ENCODE data around the gene HERC2. TPM values are rescaled to one million over a fixed set of nuclear protein-coding genes. Genes with fewer than 3 reads are reported as not detected.

Gene HERC2
- total and polyA plus RNA-seq, 9 of the 15 experiments (the other 6 are each of a cell fraction or from before 2014, with no cell fraction given) = 10.6 to 84.0 (median 42.6) TPM

DNA sequence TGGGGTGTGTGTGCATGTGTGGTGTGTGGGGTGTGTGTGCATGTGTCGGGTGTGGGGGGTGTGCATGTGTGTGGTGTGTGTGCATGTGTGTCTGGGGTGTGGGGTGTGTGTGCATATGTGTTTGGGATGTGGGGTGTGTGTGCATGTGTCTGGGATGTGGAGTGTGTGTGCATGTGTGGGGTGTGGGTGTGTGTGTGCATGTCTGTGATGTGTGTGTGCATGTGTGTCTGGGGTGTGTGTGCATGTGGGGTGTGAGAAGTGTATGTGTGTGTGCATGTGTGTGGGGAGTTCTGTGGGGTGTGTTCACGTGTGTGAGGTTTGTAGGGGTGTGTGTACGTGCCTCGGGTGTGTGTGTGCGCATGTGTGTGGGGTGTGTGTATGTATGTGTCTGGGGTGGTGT, 216.2 kb downstream of the HERC2 start:
- POLR2A ChIA-PET = no interaction called here
- Histone ChIP-seq H3K9ac (ENCODE audit: insufficient read depth in 1 of 2, low read depth in 2 of 2, low read length in 2 of 2) (no peak overlapping the region), H3K4me3 (no peak overlapping the region), H3K4me2 (ENCODE audit: insufficient read depth, low read length) (no peak overlapping the region), H3K9me3 (replicated peaks; ENCODE audit: control insufficient read depth, insufficient read depth, low read depth, low read length) (peaks cover 3% of the 10 kb centered on the region; the same call in 1 of the 2 replicates), H2AFZ (ENCODE audit: low read depth, low read length) (no peak overlapping the region), H3K36me3 (ENCODE audit: control insufficient read depth, insufficient read depth, low read length) (no peaks in the 10 kb centered on the region), H3K4me1 (replicated peaks in 1 of 2; ENCODE audit: control insufficient read depth in 2 of 2, insufficient read depth in 2 of 2, low read length in 2 of 2) (peaks cover 0 to 10% of the 10 kb centered on the region in 2 experiments; a peak in 2 of 5 replicates), H3K9me1 (ENCODE audit: control insufficient read depth, insufficient read depth, low read length) (no peaks in the 10 kb centered on the region), H3K27ac (ENCODE audit: extremely low read depth, low read depth, low read length) (no peak overlapping the region), H4K20me1 (replicated peaks; ENCODE audit: control insufficient read depth, insufficient read depth, low read length) (no peaks in the 10 kb centered on the region; the same call in 1 of the 2 replicates), H3K79me2 (ENCODE audit: control insufficient read depth, insufficient read depth, low read length) (no peaks in the 10 kb centered on the region), H3K27me3 (ENCODE audit: control insufficient read depth in 2 of 2, insufficient read depth in 2 of 2, low read length in 2 of 2) (peaks cover 0 to 9% of the 10 kb centered on the region in 2 experiments; a peak in 1 of 5 replicates)
- intact Hi-C loops (cut with micrococcal nuclease) = no loop called here
- 70% methylated on average over 3 of the region's 5 CpGs for WGBS (ENCODE audit: insufficient coverage, low coverage, missing lambda C conversion rate)
- TF ChIP-seq, protein P1, sequence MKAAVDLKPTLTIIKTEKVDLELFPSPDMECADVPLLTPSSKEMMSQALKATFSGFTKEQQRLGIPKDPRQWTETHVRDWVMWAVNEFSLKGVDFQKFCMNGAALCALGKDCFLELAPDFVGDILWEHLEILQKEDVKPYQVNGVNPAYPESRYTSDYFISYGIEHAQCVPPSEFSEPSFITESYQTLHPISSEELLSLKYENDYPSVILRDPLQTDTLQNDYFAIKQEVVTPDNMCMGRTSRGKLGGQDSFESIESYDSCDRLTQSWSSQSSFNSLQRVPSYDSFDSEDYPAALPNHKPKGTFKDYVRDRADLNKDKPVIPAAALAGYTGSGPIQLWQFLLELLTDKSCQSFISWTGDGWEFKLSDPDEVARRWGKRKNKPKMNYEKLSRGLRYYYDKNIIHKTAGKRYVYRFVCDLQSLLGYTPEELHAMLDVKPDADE (conservative IDR thresholded peaks at IDR 0.05; ENCODE audit: control insufficient read depth, low read depth, low read length) = no peak
- TF ChIP-seq TAF1 (IDR thresholded peaks at IDR 0.05; ENCODE audit: control insufficient read depth, extremely low read depth, insufficient read depth, low read length, severe bottlenecking) (no peak), ZNF778 (CRISPR knock-in tag; IDR thresholded peaks at IDR 0.05) (no peak), FOXJ3 (CRISPR knock-in tag; IDR thresholded peaks at IDR 0.05) (no peak), NR3C1 (CRISPR knock-in tag; IDR thresholded peaks at IDR 0.05) (no peak), ZNF347 (CRISPR knock-in tag; IDR thresholded peaks at IDR 0.05; ENCODE audit: low read depth) (no peak), POLR3A (IDR thresholded peaks at IDR 0.05; ENCODE audit: borderline replicate concordance, extremely low read depth, insufficient read depth, insufficient read length) (no peak), KDM2B (CRISPR knock-in tag; IDR thresholded peaks at IDR 0.05) (no peak), ZNF551 (CRISPR knock-in tag; IDR thresholded peaks at IDR 0.05) (no peak), MXI1 (IDR thresholded peaks at IDR 0.05; ENCODE audit: low read depth, low read length) (no peak)
- in situ Hi-C loops (cut with MboI) = no loop called here
- FAIRE-seq = no peak
- DNase-seq (ENCODE audit: extremely low read depth in 1 of 4, low spot score in 3 of 4) = no peak
- CTCF ChIA-PET (ENCODE audit: low intra/inter-chr PET ratio) = no interaction called here
- no TSS peak for BruUV-seq (replicated peaks)
- no peak for ATAC-seq
